Smooth muscle cell (in vitro differentiated cells): Measurements from ENCODE around the gene DGCR8. TPM values are rescaled to one million over a fixed set of nuclear protein-coding genes. Genes with fewer than 3 reads are reported as not detected.

Experiments
- DNase-seq: peaks from one replicate; lab custom pipeline; 2025; ENCODE audit not compliant: unreplicated experiment; lab: John Stamatoyannopoulos, UW
- H2AFZ ChIP-seq: fragments of 200-600 bp; sonication (generic); 2 replicates; pipeline ENCODE4 v1.6.0; 2016; ENCODE audit warnings: antibody characterized with exemption, low read depth, mild to moderate bottlenecking
- H3F3A ChIP-seq: fragments of 200-600 bp; sonication (generic); 2 replicates; pipeline ENCODE4 v1.6.0; 2017; ENCODE audit warnings: antibody characterized with exemption, low read depth
- H3K27ac ChIP-seq: fragments of 200-600 bp; sonication (generic); 2 replicates; pipeline ENCODE4 v1.5.1; 2016; ENCODE audit warnings: low read depth, mild to moderate bottlenecking
- H3K27me3 ChIP-seq: fragments of 200-600 bp; sonication (generic); 2 replicates; pipeline ENCODE4 v1.6.1; 2016; ENCODE audit warnings: low read depth, mild to moderate bottlenecking
- H3K36me3 ChIP-seq: fragments of 200-600 bp; sonication (generic); 2 replicates; pipeline ENCODE4 v1.5.1; 2016; ENCODE audit warnings: low read depth
- H3K4me1 ChIP-seq: fragments of 200-600 bp; sonication (generic); 2 replicates; pipeline ENCODE4 v1.5.1; 2016; ENCODE audit warnings: low read depth
- H3K4me2 ChIP-seq: fragments of 200-600 bp; sonication (generic); 2 replicates; pipeline ENCODE4 v1.6.0; 2016; ENCODE audit warnings: mild to moderate bottlenecking
- H3K4me3 ChIP-seq: fragments of 200-600 bp; sonication (generic); 2 replicates; pipeline ENCODE4 v1.5.1; 2016; ENCODE audit warnings: mild to moderate bottlenecking
- H3K79me2 ChIP-seq: fragments of 200-600 bp; sonication (generic); 2 replicates; pipeline ENCODE4 v1.6.0; 2016; ENCODE audit warnings: low read depth, mild to moderate bottlenecking
- H3K9ac ChIP-seq: fragments of 200-600 bp; sonication (generic); 2 replicates; pipeline ENCODE4 v1.6.0; 2016; ENCODE audit warnings: low read depth
- H3K9me3 ChIP-seq: fragments of 200-600 bp; sonication (generic); replicated peaks from 2 replicates; pipeline ENCODE4 v1.5.1; 2016; ENCODE audit warnings: low read depth
- H4K20me1 ChIP-seq: fragments of 200-600 bp; sonication (generic); 2 replicates; pipeline ENCODE4 v1.6.0; 2016; ENCODE audit warnings: low read depth
- WGBS: methylation state at CpG from one replicate; pipeline ENCODE4 v1.1.7; 2016; ENCODE audit warnings: low lambda C conversion rate; 5-methylcytosine and 5-hydroxymethylcytosine counted together
- polyA plus RNA-seq: library from polyadenylated mRNA; unstranded; fragments of >200 nt; fragmentation: Nextera tagmentation; extraction: Ambion mirVana; gene quantifications from 2 replicates; pipeline ENCODE4 v1.2.1, GENCODE V29; 2016
- total RNA-seq: library from RNA; depleted of rRNA; stranded (reverse); fragments of >200 nt; gene quantifications from 2 replicates; pipeline ENCODE4 v1.2.3, GENCODE V29; 2014
- TF ChIP-seq, protein P1 (sequence below): fragments of 200-600 bp; sonication (generic); IDR thresholded peaks from 2 replicates; pipeline ENCODE4 v1.5.1; 2017; ENCODE audit warnings: borderline replicate concordance, mild to moderate bottlenecking, antibody characterized with exemption; ENCODE audit not compliant: insufficient read depth, poor library complexity, severe bottlenecking

The DGCR8 gene
- total and polyA plus RNA-seq, 2 experiments from 2014 or later: 6.5 to 9.7 TPM

DNA sequence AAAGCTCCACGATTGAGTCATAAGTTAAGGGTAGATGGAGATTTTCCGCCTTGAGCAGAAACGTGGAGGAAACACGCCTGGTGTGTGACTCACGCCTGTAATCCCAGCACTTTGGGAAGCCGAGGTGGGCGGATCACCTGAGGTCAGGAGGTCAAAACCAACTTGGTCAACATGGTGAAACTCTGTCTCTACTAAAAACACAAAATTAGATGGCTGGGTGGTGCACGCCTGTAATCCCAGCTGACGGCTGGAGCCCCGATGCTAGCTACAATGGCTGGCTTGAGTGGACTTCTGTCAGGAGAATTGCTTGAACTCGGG, 17.3 kb upstream of the DGCR8 start:
- peaks cover 8% of the 10 kb centered on the region for H4K20me1 ChIP-seq

DNA sequence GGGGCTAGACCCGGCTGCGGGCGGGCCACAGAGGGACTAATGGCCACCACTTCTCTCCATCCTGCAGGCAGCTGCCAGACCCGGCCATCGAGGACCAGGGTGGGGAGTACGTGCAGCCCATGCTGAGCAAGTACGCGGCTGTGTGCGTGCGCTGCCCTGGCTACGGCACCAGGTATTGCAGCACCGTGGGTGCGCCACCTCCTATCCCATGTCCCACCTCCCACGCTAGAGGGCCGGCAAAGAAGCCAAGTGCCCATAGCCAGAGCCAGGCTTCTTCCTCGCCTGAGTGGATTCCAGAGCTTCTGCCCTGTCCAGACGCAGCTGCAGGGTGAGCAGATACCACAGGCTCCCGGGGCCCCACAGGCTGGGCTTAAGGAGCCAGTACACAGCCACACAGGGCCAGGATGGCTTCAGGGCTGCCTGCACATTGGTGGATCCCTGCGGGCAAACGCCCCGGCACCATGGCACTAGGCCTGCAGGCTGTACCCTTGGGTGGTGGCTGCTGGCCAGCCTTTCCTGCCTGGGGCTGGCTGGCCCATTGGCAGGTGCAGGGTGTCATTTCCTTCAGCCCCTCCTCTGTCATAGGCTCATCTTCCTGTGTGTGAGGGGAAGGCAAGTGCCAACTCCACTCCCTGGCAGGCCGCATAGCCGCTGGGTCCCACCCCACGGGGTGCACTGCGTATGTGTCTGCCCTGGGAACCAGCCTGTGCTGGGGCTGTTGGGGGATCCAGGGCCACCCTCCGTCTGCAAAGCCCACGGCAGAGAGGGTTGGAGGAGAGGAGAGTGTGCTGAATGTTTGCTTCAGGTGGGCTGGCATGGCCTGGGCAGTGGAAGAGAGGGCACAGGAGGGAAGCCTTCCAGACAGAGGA, 16.5 kb upstream of the DGCR8 start:
- Histone ChIP-seq H2AFZ (no peak overlapping the region), H3K79me2 (no peaks in the 10 kb centered on the region), H3K9me3 (no peaks in the 10 kb centered on the region), H4K20me1 (peaks cover 8% of the 10 kb centered on the region), H3K36me3 (no peaks in the 10 kb centered on the region), H3K4me3 (no peak overlapping the region), H3K27me3 (no peaks in the 10 kb centered on the region), H3K4me1 (no peaks in the 10 kb centered on the region), H3K9ac (no peak overlapping the region), H3K27ac (no peak overlapping the region), H3K4me2 (no peak overlapping the region), H3F3A (no peaks in the 10 kb centered on the region)
- 97% methylated on average over 27 of the region's 27 CpGs for WGBS
- no peak for DNase-seq
- TF ChIP-seq, protein P1, sequence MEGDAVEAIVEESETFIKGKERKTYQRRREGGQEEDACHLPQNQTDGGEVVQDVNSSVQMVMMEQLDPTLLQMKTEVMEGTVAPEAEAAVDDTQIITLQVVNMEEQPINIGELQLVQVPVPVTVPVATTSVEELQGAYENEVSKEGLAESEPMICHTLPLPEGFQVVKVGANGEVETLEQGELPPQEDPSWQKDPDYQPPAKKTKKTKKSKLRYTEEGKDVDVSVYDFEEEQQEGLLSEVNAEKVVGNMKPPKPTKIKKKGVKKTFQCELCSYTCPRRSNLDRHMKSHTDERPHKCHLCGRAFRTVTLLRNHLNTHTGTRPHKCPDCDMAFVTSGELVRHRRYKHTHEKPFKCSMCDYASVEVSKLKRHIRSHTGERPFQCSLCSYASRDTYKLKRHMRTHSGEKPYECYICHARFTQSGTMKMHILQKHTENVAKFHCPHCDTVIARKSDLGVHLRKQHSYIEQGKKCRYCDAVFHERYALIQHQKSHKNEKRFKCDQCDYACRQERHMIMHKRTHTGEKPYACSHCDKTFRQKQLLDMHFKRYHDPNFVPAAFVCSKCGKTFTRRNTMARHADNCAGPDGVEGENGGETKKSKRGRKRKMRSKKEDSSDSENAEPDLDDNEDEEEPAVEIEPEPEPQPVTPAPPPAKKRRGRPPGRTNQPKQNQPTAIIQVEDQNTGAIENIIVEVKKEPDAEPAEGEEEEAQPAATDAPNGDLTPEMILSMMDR: no peak

More for the DNA sequence above, 17.3 kb upstream of the DGCR8 start:
- H3F3A ChIP-seq: no peaks in the 10 kb centered on the region
- no peaks in the 10 kb centered on the region for H3K36me3 ChIP-seq
- DNase-seq: no peak
- H3K4me2 ChIP-seq: no peak overlapping the region
- H2AFZ ChIP-seq: no peak overlapping the region
- no peak overlapping the region for H3K9ac ChIP-seq
- H3K27me3 ChIP-seq: no peaks in the 10 kb centered on the region
- no peak overlapping the region for H3K27ac ChIP-seq
- no peaks in the 10 kb centered on the region for H3K79me2 ChIP-seq
- H3K9me3 ChIP-seq: no peaks in the 10 kb centered on the region
- TF ChIP-seq, protein P1: no peak
- no peak overlapping the region for H3K4me3 ChIP-seq
- 66% methylated on average over 11 of the region's 11 CpGs for WGBS
- no peaks in the 10 kb centered on the region for H3K4me1 ChIP-seq

DNA sequence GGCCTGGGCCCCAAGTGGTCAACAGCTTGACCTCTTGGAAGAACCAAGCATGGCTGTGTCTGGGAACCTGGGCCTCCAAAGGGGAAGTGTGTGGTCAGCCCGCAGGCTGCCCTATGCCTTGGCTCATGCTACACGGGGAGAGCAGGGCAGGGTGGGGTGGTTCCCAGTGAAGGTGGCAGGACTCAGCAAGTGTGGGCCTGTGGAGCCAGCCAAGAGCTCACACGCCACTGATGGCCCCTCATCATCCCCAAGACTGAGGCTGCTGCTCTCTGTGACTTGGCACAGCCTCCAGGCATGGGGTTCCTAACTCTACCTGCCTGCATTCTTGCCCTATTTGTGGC, 15.9 kb upstream of the DGCR8 start:
- H3K9ac ChIP-seq: no peak overlapping the region
- H3F3A ChIP-seq: no peaks in the 10 kb centered on the region
- H3K4me1 ChIP-seq: no peaks in the 10 kb centered on the region
- no peaks in the 10 kb centered on the region for H3K36me3 ChIP-seq
- H2AFZ ChIP-seq: no peak overlapping the region
- TF ChIP-seq, protein P1: no peak
- no peak for DNase-seq
- H3K4me2 ChIP-seq: no peak overlapping the region
- no peaks in the 10 kb centered on the region for H3K9me3 ChIP-seq
- no peak overlapping the region for H3K4me3 ChIP-seq
- peaks cover 6% of the 10 kb centered on the region for H4K20me1 ChIP-seq
- no peak overlapping the region for H3K27ac ChIP-seq
- H3K79me2 ChIP-seq: no peaks in the 10 kb centered on the region
- WGBS: 93% methylated on average over 3 of the region's 3 CpGs
- no peaks in the 10 kb centered on the region for H3K27me3 ChIP-seq
